Mesendoderm (in vitro differentiated cells): ENCODE measurements around the gene IKZF4.
"Not testable (repeated sequence)": the region's sequence is repeated elsewhere in the genome, so short reads cannot be mapped to it uniquely, and the experiment has no call there.

ENCODE experiments used
- DNase-seq: peaks from one replicate; pipeline ENCODE4 v3.0.0; 2013
- H2AK5ac ChIP-seq: 2 replicates; pipeline ENCODE4 v1.6.1; 2013; ENCODE audit warnings: low read length, inconsistent platforms
- H2BK120ac ChIP-seq: 2 replicates; pipeline ENCODE4 v1.6.1; 2013; ENCODE audit warnings: low read depth, mild to moderate bottlenecking, low read length, moderate library complexity, mixed read lengths
- H2BK15ac ChIP-seq: replicated peaks from 2 replicates; pipeline ENCODE4 v1.6.1; 2013; ENCODE audit warnings: low read depth, mild to moderate bottlenecking, moderate library complexity
- H2BK5ac ChIP-seq: 2 replicates; pipeline ENCODE4 v1.6.1; 2013; ENCODE audit warnings: low read length, inconsistent platforms
- H3K18ac ChIP-seq: 2 replicates; pipeline ENCODE4 v1.6.1; 2013; ENCODE audit warnings: mild to moderate bottlenecking, low read length, mixed read lengths
- H3K23ac ChIP-seq: one replicate; pipeline ENCODE4 v1.6.1; 2013; ENCODE audit warnings: low read length
- H3K27ac ChIP-seq: 2 replicates; pipeline ENCODE4 v1.5.1; 2013; ENCODE audit warnings: low read depth, mild to moderate bottlenecking, inconsistent platforms, low read length, moderate library complexity
- H3K27me3 ChIP-seq: 2 replicates; pipeline ENCODE4 v1.6.1; 2013; ENCODE audit warnings: low read length, control low read depth, mild to moderate bottlenecking, inconsistent platforms; ENCODE audit not compliant: insufficient read depth, poor library complexity
- H3K36me3 ChIP-seq: 2 replicates; pipeline ENCODE4 v1.6.1; 2013; ENCODE audit warnings: low read length, inconsistent platforms; ENCODE audit not compliant: control insufficient read depth, insufficient read depth
- H3K4ac ChIP-seq: one replicate; pipeline ENCODE4 v1.6.1; 2013; ENCODE audit warnings: low read depth, mild to moderate bottlenecking, low read length, moderate library complexity
- H3K4me1 ChIP-seq: 2 replicates; pipeline ENCODE4 v1.6.1; 2013; ENCODE audit warnings: low read depth, low read length, inconsistent platforms; ENCODE audit not compliant: control insufficient read depth
- H3K4me2 ChIP-seq: 2 replicates; pipeline ENCODE4 v1.6.1; 2013; ENCODE audit warnings: low read length
- H3K4me3 ChIP-seq: 2 replicates; pipeline ENCODE4 v1.5.1; 2013; ENCODE audit warnings: mild to moderate bottlenecking, low read length
- H3K56ac ChIP-seq: one replicate; pipeline ENCODE4 v1.6.1; 2013; ENCODE audit warnings: low read length
- H3K79me1 ChIP-seq: 2 replicates; pipeline ENCODE4 v1.6.1; 2013; ENCODE audit warnings: low read length, inconsistent platforms
- H3K79me2 ChIP-seq: 2 replicates; pipeline ENCODE4 v1.6.1; 2013; ENCODE audit warnings: mild to moderate bottlenecking, low read length; ENCODE audit not compliant: control insufficient read depth, insufficient read depth
- H3K9ac ChIP-seq: 2 replicates; pipeline ENCODE4 v1.6.1; 2013; ENCODE audit warnings: low read length, inconsistent platforms
- H4K5ac ChIP-seq: one replicate; pipeline ENCODE4 v1.6.1; 2013; ENCODE audit warnings: low read length
- H4K8ac ChIP-seq: one replicate; pipeline ENCODE4 v1.6.1; 2013; ENCODE audit warnings: low read depth, mild to moderate bottlenecking, control low read depth, low read length, moderate library complexity
- WGBS: extraction: QIAGEN DNeasy Blood & Tissue Kit; methylation state at CpG from one replicate; pipeline ENCODE4 v1.1.7; 2013; ENCODE audit warnings: low lambda C conversion rate, missing lambda C conversion rate; ENCODE audit not compliant: insufficient coverage; ENCODE audit errors: extremely low coverage; 5-methylcytosine and 5-hydroxymethylcytosine counted together

Gene IKZF4

GRCh38 chr12:56059964-56060363 is 39.1 kb downstream of the IKZF4 start:
- H4K5ac ChIP-seq, H3K27ac ChIP-seq, H2BK120ac ChIP-seq, H3K27me3 ChIP-seq, H4K8ac ChIP-seq, H2AK5ac ChIP-seq, H3K9ac ChIP-seq, H3K18ac ChIP-seq, H3K4me1 ChIP-seq, H3K56ac ChIP-seq, H3K36me3 ChIP-seq, H3K4me3 ChIP-seq, H3K79me2 ChIP-seq, H3K4me2 ChIP-seq, H2BK15ac ChIP-seq, H3K79me1 ChIP-seq, H3K4ac ChIP-seq, H2BK5ac ChIP-seq, H3K23ac ChIP-seq: not testable (repeated sequence)
- DNase-seq = peak; percentile 73
- WGBS = no CpG with 5 or more reads among the region's 8 CpGs

- no peaks in the 10 kb centered on the region for H3K27me3 ChIP-seq
- H4K5ac ChIP-seq = no peak overlapping the region
- WGBS = no CpG with 5 or more reads among the region's 5 CpGs
- H3K27ac ChIP-seq = no peak overlapping the region
- no peak overlapping the region for H4K8ac ChIP-seq
- no peak for DNase-seq
- H3K18ac ChIP-seq = no peak overlapping the region
- no peaks in the 10 kb centered on the region for H3K79me1 ChIP-seq
- H3K4me2 ChIP-seq = no peak overlapping the region
- no peaks in the 10 kb centered on the region for H3K36me3 ChIP-seq
- no peak overlapping the region for H3K4me3 ChIP-seq
- no peak overlapping the region for H3K4ac ChIP-seq
- H3K56ac ChIP-seq = no peak overlapping the region
- no peak overlapping the region for H2AK5ac ChIP-seq
- H3K9ac ChIP-seq = no peak overlapping the region
- no peak overlapping the region for H2BK120ac ChIP-seq
- no peaks in the 10 kb centered on the region for H3K79me2 ChIP-seq
- H2BK15ac ChIP-seq = no peak overlapping the region
- no peak overlapping the region for H3K23ac ChIP-seq
- no peak overlapping the region for H2BK5ac ChIP-seq
- no peaks in the 10 kb centered on the region for H3K4me1 ChIP-seq
Observed at GRCh38 chr12:56061982-56062381, 41.1 kb downstream of the IKZF4 start.

DNA sequence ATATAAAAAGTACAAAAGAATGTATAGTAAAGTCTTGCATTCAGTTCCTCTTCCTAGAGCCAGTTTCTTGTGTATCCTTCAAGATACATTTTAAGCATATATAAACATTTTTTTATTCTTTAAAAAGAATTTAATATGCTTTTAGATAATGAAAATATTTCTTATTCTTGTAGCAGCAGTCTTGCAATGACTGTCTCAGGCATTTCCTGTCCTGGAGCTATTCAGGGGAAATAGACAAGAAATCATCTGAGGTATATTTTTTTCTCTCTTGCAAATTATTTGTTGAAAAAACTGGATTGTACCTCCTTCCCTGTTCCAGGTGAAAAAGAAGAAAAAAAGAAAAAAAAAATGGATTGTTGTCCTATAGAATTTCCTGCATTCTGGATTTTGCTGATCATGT is 42.2 kb downstream of the IKZF4 start:
- Histone ChIP-seq H3K23ac (no peak overlapping the region), H4K5ac (no peak overlapping the region), H3K18ac (no peak overlapping the region), H2BK5ac (no peak overlapping the region), H2BK15ac (no peak overlapping the region), H3K36me3 (no peaks in the 10 kb centered on the region), H3K79me1 (no peaks in the 10 kb centered on the region), H3K4me1 (no peaks in the 10 kb centered on the region), H3K9ac (no peak overlapping the region), H4K8ac (no peak overlapping the region), H3K27ac (no peak overlapping the region), H3K27me3 (no peaks in the 10 kb centered on the region), H3K4me2 (no peak overlapping the region), H3K56ac (no peak overlapping the region), H2AK5ac (no peak overlapping the region), H3K4ac (no peak overlapping the region), H3K4me3 (no peak overlapping the region), H3K79me2 (no peaks in the 10 kb centered on the region), H2BK120ac (no peak overlapping the region)
- DNase-seq = no peak

DNA sequence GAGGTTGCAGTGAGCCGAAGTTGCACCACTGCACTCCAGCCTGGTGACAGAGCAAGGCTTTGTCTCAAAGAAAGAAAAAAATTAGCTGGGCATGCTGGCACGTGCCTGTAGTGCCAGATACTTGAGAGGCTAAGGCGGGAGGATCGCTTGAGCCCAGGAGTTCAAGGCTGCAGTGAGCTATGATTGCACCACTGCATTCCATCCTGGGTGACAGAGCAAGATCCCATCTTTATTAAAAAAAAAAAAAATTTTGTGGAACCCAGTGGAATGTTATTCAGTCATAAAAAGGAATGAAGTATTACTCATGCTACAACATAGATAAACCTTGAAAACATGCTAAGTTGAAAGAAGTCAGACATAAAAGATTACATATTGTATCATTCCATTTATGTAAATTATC is 50.8 kb downstream of the IKZF4 start:
- no peaks in the 10 kb centered on the region for H3K4me1 ChIP-seq
- no peaks in the 10 kb centered on the region for H3K27me3 ChIP-seq
- no peak overlapping the region for H2AK5ac ChIP-seq
- no peaks in the 10 kb centered on the region for H3K79me2 ChIP-seq
- H3K23ac ChIP-seq = no peak overlapping the region
- H4K5ac ChIP-seq = no peak overlapping the region
- no peak overlapping the region for H2BK120ac ChIP-seq
- no CpG with 5 or more reads among the region's 4 CpGs for WGBS
- no peak overlapping the region for H3K9ac ChIP-seq
- H3K18ac ChIP-seq = no peak overlapping the region
- H3K36me3 ChIP-seq = no peaks in the 10 kb centered on the region
- H3K4ac ChIP-seq = no peak overlapping the region
- H3K27ac ChIP-seq = no peak overlapping the region
- H2BK5ac ChIP-seq = no peak overlapping the region
- H3K4me2 ChIP-seq = no peak overlapping the region
- H3K79me1 ChIP-seq = no peaks in the 10 kb centered on the region
- H2BK15ac ChIP-seq = no peak overlapping the region
- no peak overlapping the region for H3K4me3 ChIP-seq
- H4K8ac ChIP-seq = no peak overlapping the region
- no peak for DNase-seq
- no peak overlapping the region for H3K56ac ChIP-seq

DNA sequence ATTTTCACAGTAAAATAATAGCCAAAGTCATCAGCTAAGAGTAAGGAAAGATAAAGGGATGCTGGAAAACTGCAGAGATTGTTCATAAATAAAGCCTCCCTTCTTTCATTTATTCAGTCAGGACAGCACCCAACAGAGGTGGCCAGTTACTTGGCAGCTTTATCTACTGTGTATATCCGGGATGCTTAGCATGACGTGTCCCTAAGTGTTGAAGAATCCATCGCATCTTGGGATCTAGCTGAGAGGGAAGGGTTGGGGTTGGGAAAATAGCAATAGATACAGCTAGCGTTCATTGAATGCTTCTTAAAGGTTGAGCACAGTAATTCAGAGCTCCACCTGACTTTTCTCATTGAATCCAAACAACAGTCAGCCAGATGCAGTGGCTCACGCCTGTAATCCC is 53.6 kb downstream of the IKZF4 start:
- no CpG with 5 or more reads among the region's 5 CpGs for WGBS
- no peak for DNase-seq
- H3K4me2 ChIP-seq = no peak overlapping the region

DNA sequence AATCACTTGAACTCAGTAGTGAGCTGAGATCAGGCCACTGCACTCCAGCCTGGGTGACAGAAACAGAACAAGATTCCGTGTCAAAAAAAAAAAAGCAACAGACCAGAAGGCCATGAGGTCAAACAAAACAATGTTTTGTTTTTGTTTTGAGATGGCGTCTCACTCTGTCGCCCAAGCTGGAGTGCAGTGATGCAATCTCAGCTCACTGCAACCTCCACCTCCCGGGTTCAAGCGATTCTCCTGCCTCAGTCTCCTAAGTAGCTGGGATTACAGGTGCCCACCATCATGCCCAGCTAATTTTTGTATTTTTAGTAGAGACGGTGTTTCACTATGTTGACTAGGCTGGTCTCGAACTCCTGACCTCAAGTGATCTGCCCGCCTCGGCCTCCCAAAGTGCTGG is 57.1 kb downstream of the IKZF4 start:
- H3K9ac ChIP-seq, H3K79me1 ChIP-seq, H2BK15ac ChIP-seq, H3K4ac ChIP-seq, H3K23ac ChIP-seq, H4K5ac ChIP-seq, H3K4me3 ChIP-seq, H3K4me1 ChIP-seq, H2BK120ac ChIP-seq, DNase-seq, H3K27ac ChIP-seq, H2AK5ac ChIP-seq, H2BK5ac ChIP-seq, H3K18ac ChIP-seq, H4K8ac ChIP-seq, H3K36me3 ChIP-seq, H3K27me3 ChIP-seq, H3K56ac ChIP-seq, H3K4me2 ChIP-seq: not testable (repeated sequence)
- no CpG with 5 or more reads among the region's 9 CpGs for WGBS
- peaks cover 15% of the 10 kb centered on the region for H3K79me2 ChIP-seq

More for the DNA sequence above, 53.6 kb downstream of the IKZF4 start:
- no peak overlapping the region for H3K23ac ChIP-seq
- H3K79me2 ChIP-seq = no peaks in the 10 kb centered on the region
- no peaks in the 10 kb centered on the region for H3K36me3 ChIP-seq
- no peak overlapping the region for H4K8ac ChIP-seq
- no peak overlapping the region for H3K4me3 ChIP-seq
- no peaks in the 10 kb centered on the region for H3K79me1 ChIP-seq
- no peak overlapping the region for H3K9ac ChIP-seq
- H2BK15ac ChIP-seq = no peak overlapping the region
- H2BK120ac ChIP-seq = no peak overlapping the region
- no peaks in the 10 kb centered on the region for H3K27me3 ChIP-seq
- H4K5ac ChIP-seq = no peak overlapping the region
- H3K4me1 ChIP-seq = no peaks in the 10 kb centered on the region
- H2AK5ac ChIP-seq = no peak overlapping the region
- no peak overlapping the region for H2BK5ac ChIP-seq
- no peak overlapping the region for H3K18ac ChIP-seq
- H3K4ac ChIP-seq = no peak overlapping the region
- H3K27ac ChIP-seq = no peak overlapping the region
- no peak overlapping the region for H3K56ac ChIP-seq
